Neural cell (in vitro differentiated cells): ENCODE measurements around the gene DTL. TPM values are rescaled to one million over a fixed set of nuclear protein-coding genes. Genes with fewer than 3 reads are reported as not detected.

Source experiments
- H2AFZ ChIP-seq: fragments of 200-600, 300-800 bp; sonication (generic), shearing (Covaris generic); 2 replicates; pipeline ENCODE4 v1.6.0; 2014; ENCODE audit warnings: low read depth, mild to moderate bottlenecking, antibody characterized with exemption, low read length, moderate library complexity
- H3F3A ChIP-seq: fragments of 200-600 bp; shearing (Covaris generic); 2 replicates; pipeline ENCODE4 v1.6.1; 2016; ENCODE audit warnings: mild to moderate bottlenecking, moderate library complexity, mixed read lengths, antibody characterized with exemption, low read length; ENCODE audit not compliant: insufficient read depth, poor library complexity, severe bottlenecking
- H3K27ac ChIP-seq: fragments of 200-600, 300-800 bp; sonication (generic), shearing (Covaris generic); 2 replicates; pipeline ENCODE4 v1.5.1; 2014; ENCODE audit warnings: mild to moderate bottlenecking, low read length, moderate library complexity
- H3K27me3 ChIP-seq: fragments of 300-800, 200-600 bp; sonication (generic), shearing (Covaris generic); 2 replicates; pipeline ENCODE4 v1.6.0; 2014; ENCODE audit warnings: mild to moderate bottlenecking, low read depth, low read length, moderate library complexity; ENCODE audit not compliant: insufficient read depth
- H3K36me3 ChIP-seq: fragments of 300-800, 200-600 bp; sonication (generic), shearing (Covaris generic); 2 replicates; pipeline ENCODE4 v1.5.1; 2014; ENCODE audit warnings: mild to moderate bottlenecking, antibody characterized with exemption, low read length, moderate library complexity; ENCODE audit not compliant: insufficient read depth
- H3K4me2 ChIP-seq: fragments of 300-800, 200-600 bp; sonication (generic), shearing (Covaris generic); 2 replicates; pipeline ENCODE4 v1.6.0; 2014; ENCODE audit warnings: mild to moderate bottlenecking, low read length
- H3K4me3 ChIP-seq: fragments of 300-800, 200-600 bp; sonication (generic), shearing (Covaris generic); 2 replicates; pipeline ENCODE4 v1.5.1; 2014; ENCODE audit warnings: mild to moderate bottlenecking, low read length, moderate library complexity
- H3K79me2 ChIP-seq: fragments of 200-600 bp; shearing (Covaris generic); replicated peaks from 2 replicates; pipeline ENCODE4 v1.6.0; 2014; ENCODE audit warnings: mild to moderate bottlenecking, low read length, moderate library complexity; ENCODE audit not compliant: insufficient read depth
- H3K9ac ChIP-seq: fragments of 300-800, 200-600 bp; sonication (generic), shearing (Covaris generic); 2 replicates; pipeline ENCODE4 v1.6.1; 2016; ENCODE audit warnings: mild to moderate bottlenecking, low read length, mixed read lengths
- H3K9me2 ChIP-seq: fragments of 200-600 bp; shearing (Covaris generic); 2 replicates; pipeline ENCODE4 v1.6.1; 2016; ENCODE audit warnings: mild to moderate bottlenecking, low read length, mixed read lengths; ENCODE audit not compliant: insufficient read depth
- H3K9me3 ChIP-seq: fragments of 200-600, 300-800 bp; sonication (generic), shearing (Covaris generic); 2 replicates; pipeline ENCODE4 v1.6.1; 2016; ENCODE audit warnings: mild to moderate bottlenecking, mixed run types, low read length, moderate library complexity, mixed read lengths
- H4K20me1 ChIP-seq: fragments of 200-600 bp; shearing (Covaris generic); 2 replicates; pipeline ENCODE4 v1.6.1; 2016; ENCODE audit warnings: mild to moderate bottlenecking, mixed run types; ENCODE audit not compliant: insufficient read depth
- CTCF ChIP-seq: fragments of 450-650 bp; IDR thresholded peaks from 2 replicates; pipeline ENCODE4 v1.5.1; 2014; ENCODE audit warnings: antibody characterized with exemption, mild to moderate bottlenecking, moderate library complexity; ENCODE audit not compliant: poor library complexity, severe bottlenecking
- EP300 ChIP-seq: fragments of 450-650 bp; conservative IDR thresholded peaks from 2 replicates; pipeline ENCODE4 v1.6.1; 2014; ENCODE audit warnings: antibody characterized with exemption, mild to moderate bottlenecking, moderate library complexity; ENCODE audit not compliant: poor library complexity, severe bottlenecking
- EZH2 ChIP-seq: fragments of 200-600, 300-800 bp; shearing (Covaris generic), sonication (generic); IDR thresholded peaks from 2 replicates; pipeline ENCODE4 v1.6.1; 2014; ENCODE audit warnings: antibody characterized with exemption, low read length, borderline replicate concordance, mild to moderate bottlenecking; ENCODE audit not compliant: insufficient read depth, poor library complexity, severe bottlenecking
- MXI1 ChIP-seq: fragments of 450-650 bp; conservative IDR thresholded peaks from 2 replicates; pipeline ENCODE4 v1.6.1; 2014; ENCODE audit warnings: antibody characterized with exemption, mild to moderate bottlenecking; ENCODE audit not compliant: poor library complexity, severe bottlenecking
- POLR2AphosphoS5 ChIP-seq: IDR thresholded peaks from 2 replicates; pipeline ENCODE4 v1.6.1; 2012
- RAD21 ChIP-seq: fragments of 450-650 bp; conservative IDR thresholded peaks from 2 replicates; pipeline ENCODE4 v1.6.1; 2014; ENCODE audit warnings: antibody characterized with exemption, mild to moderate bottlenecking, moderate library complexity
- REST ChIP-seq: IDR thresholded peaks from 2 replicates; pipeline ENCODE4 v1.6.1; 2012; ENCODE audit warnings: borderline replicate concordance
- SMC3 ChIP-seq: fragments of 450-650 bp; conservative IDR thresholded peaks from 2 replicates; pipeline ENCODE4 v1.6.1; 2014; ENCODE audit warnings: antibody characterized with exemption, mild to moderate bottlenecking, moderate library complexity; ENCODE audit not compliant: poor library complexity
- TAF1 ChIP-seq: IDR thresholded peaks from 2 replicates; pipeline ENCODE4 v1.6.1; 2012; ENCODE audit warnings: low read depth
- polyA plus RNA-seq: library from polyadenylated mRNA; depleted of rRNA; stranded (reverse); fragments of >200 nt; gene quantifications from 2 replicates; pipeline ENCODE4 v1.2.3, GENCODE V29; 2014

Gene DTL
- polyA plus RNA-seq, 1 donor from 2014 or later = 1.1 TPM

GRCh38 chr1:212101251-212101650, 65.7 kb downstream of the DTL start:
- Histone ChIP-seq H3K9ac (no peak overlapping the region), H3K79me2 (no peaks in the 10 kb centered on the region), H4K20me1 (no peaks in the 10 kb centered on the region), H3K27me3 (no peaks in the 10 kb centered on the region), H3K4me2 (no peak overlapping the region), H3K9me3 (no peaks in the 10 kb centered on the region), H3K27ac (no peak overlapping the region), H3F3A (no peaks in the 10 kb centered on the region), H3K4me3 (no peak overlapping the region), H2AFZ (no peak overlapping the region), H3K9me2 (no peaks in the 10 kb centered on the region), H3K36me3 (no peaks in the 10 kb centered on the region)
- TF ChIP-seq SMC3 (no peak), TAF1 (no peak), RAD21 (no peak)

GRCh38 chr1:212101735-212102134, 66.2 kb downstream of the DTL start:
- Histone ChIP-seq H3K79me2 (no peaks in the 10 kb centered on the region), H2AFZ (no peak overlapping the region), H3K27ac (no peak overlapping the region), H3K27me3 (no peaks in the 10 kb centered on the region), H3K9ac (no peak overlapping the region), H4K20me1 (no peaks in the 10 kb centered on the region), H3F3A (no peaks in the 10 kb centered on the region), H3K4me3 (no peak overlapping the region), H3K9me3 (no peaks in the 10 kb centered on the region), H3K9me2 (no peaks in the 10 kb centered on the region), H3K36me3 (no peaks in the 10 kb centered on the region), H3K4me2 (no peak overlapping the region)
- TF ChIP-seq CTCF = no peak
- TF ChIP-seq REST = no peak
- no peak for TF ChIP-seq EP300
- TF ChIP-seq TAF1 = no peak
- TF ChIP-seq RAD21 = no peak
- no peak for TF ChIP-seq SMC3
- TF ChIP-seq EZH2 = no peak
- no peak for TF ChIP-seq MXI1
- TF ChIP-seq POLR2AphosphoS5 = no peak

GRCh38 chr1:212104586-212105325, 69.2 kb downstream of the DTL start:
- TF ChIP-seq EP300 (no peak), EZH2 (no peak), CTCF (no peak), POLR2AphosphoS5 (no peak)
- H3K79me2 ChIP-seq = no peaks in the 10 kb centered on the region
- no peak overlapping the region for H3K4me3 ChIP-seq
- H3K9me2 ChIP-seq = no peaks in the 10 kb centered on the region
- no peaks in the 10 kb centered on the region for H3K27me3 ChIP-seq
- no peaks in the 10 kb centered on the region for H3K36me3 ChIP-seq
- no peak overlapping the region for H3K27ac ChIP-seq
- H3K4me2 ChIP-seq = no peak overlapping the region
- H3F3A ChIP-seq = no peaks in the 10 kb centered on the region
- no peaks in the 10 kb centered on the region for H3K9me3 ChIP-seq
- H2AFZ ChIP-seq = no peak overlapping the region
- no peaks in the 10 kb centered on the region for H4K20me1 ChIP-seq
- no peak overlapping the region for H3K9ac ChIP-seq
